Esophagus muscularis mucosa (tissue), 3 donors: Measurements from ENCODE around the gene AGAP9.
"Not testable (repeated sequence)": the region's sequence is repeated elsewhere in the genome, so short reads cannot be mapped to it uniquely, and the experiment has no call there.

Experiments used
- CTCF ChIP-seq, 3 experiments: fragments of 200-600 bp in 2 of 3; fragments of 450-650 bp in 1 of 3; sonication (generic) in 2 of 3; IDR thresholded peaks; one replicate each; pipeline ENCODE4 v1.5.1; 2017 to 2019; ENCODE audit warnings: antibody characterized with exemption in 3 of 3, mild to moderate bottlenecking in 2 of 3, moderate library complexity in 1 of 3
- POLR2A ChIP-seq: fragments of 450-650 bp; IDR thresholded peaks from one replicate; pipeline ENCODE4 v1.6.1; 2017; ENCODE audit warnings: antibody characterized with exemption, moderate library complexity, mild to moderate bottlenecking, low read depth

GRCh38 chr10:47483923-47484322, 39.5 kb downstream of the AGAP9 start, which contains the start of gene ANXA8:
- not testable (repeated sequence) for TF ChIP-seq POLR2A; CTCF (IDR thresholded peaks at IDR 0.05)
